Activated CD4-positive, alpha-beta memory T cell treated with anti-CD3 and anti-CD28 coated beads, Interleukin-2, amount 10 ng/mL, durations not matched to agents 7 days and 5 days (primary cell): ENCODE data around the gene COL28A1. TPM values are rescaled to one million over a fixed set of nuclear protein-coding genes. Genes with fewer than 3 reads are reported as not detected.

Experiments used
- CTCF ChIA-PET: fragments of 350-600 bp; sonication (Branson Sonifier 250); formaldehyde crosslinking; loops from one replicate; lab custom pipeline; 2021; ENCODE audit warnings: antibody characterized with exemption, inconsistent platforms; lab: Charles Lee
- POLR2A ChIA-PET: fragments of 350-600 bp; sonication (Branson Sonifier 250); formaldehyde crosslinking; loops from one replicate; lab custom pipeline; 2021; ENCODE audit warnings: antibody characterized with exemption; lab: Charles Lee
- DNase-seq: peaks from one replicate; pipeline ENCODE4 v3.0.0-alpha.2; 2020
- H3K27ac Mint-ChIP-seq: one replicate; pipeline ENCODE4 v1.8.0; 2021; ENCODE audit warnings: mild to moderate bottlenecking, mixed read lengths
- H3K27me3 Mint-ChIP-seq: one replicate; pipeline ENCODE4 v1.8.0; 2021; ENCODE audit warnings: mixed read lengths
- H3K36me3 Mint-ChIP-seq: one replicate; pipeline ENCODE4 v1.8.0; 2021; ENCODE audit warnings: low read depth, mixed read lengths
- H3K4me1 Mint-ChIP-seq: one replicate; pipeline ENCODE4 v1.8.0; 2021; ENCODE audit warnings: mixed read lengths
- H3K4me3 Mint-ChIP-seq: one replicate; pipeline ENCODE4 v1.8.0; 2021; ENCODE audit warnings: mild to moderate bottlenecking, mixed read lengths
- H3K9me3 Mint-ChIP-seq: one replicate; pipeline ENCODE4 v1.8.0; 2021; ENCODE audit warnings: mixed read lengths
- total RNA-seq, 2 experiments: library from RNA; stranded (reverse); gene quantifications; one replicate each; pipeline ENCODE4 v1.2.3, GENCODE V29; 2021

The COL28A1 gene
- total RNA-seq, 2 experiments from 2014 or later = not detected

GRCh38 chr7:7432979-7433378 lies 102.7 kb downstream of the COL28A1 start:
- no peak overlapping the region for H3K27ac Mint-ChIP-seq
- CTCF ChIA-PET = interaction anchor here (0.7 kb wide), 1 partner anchor 326 kb away, joined by 3 read pairs; no protein-coding TSS in a partner anchor

GRCh38 chr7:7428806-7429205 lies 106.9 kb downstream of the COL28A1 start:
- peaks cover 11% of the 10 kb centered on the region for H3K27me3 Mint-ChIP-seq
- ChIA-PET POLR2A (interaction anchor here (1.4 kb wide), 1 partner anchor 13 kb away, joined by 3 read pairs; no protein-coding TSS in a partner anchor), CTCF (interaction anchor here (1.5 kb wide), 1 partner anchor 12 kb away, joined by 4 read pairs; no protein-coding TSS in a partner anchor)
- no peaks in the 10 kb centered on the region for H3K36me3 Mint-ChIP-seq
- peaks cover 7% of the 10 kb centered on the region for H3K4me1 Mint-ChIP-seq
- H3K4me3 Mint-ChIP-seq = no peak overlapping the region
- no peak overlapping the region for H3K27ac Mint-ChIP-seq
- no peak for DNase-seq
- no peaks in the 10 kb centered on the region for H3K9me3 Mint-ChIP-seq

More at GRCh38 chr7:7432979-7433378, 102.7 kb downstream of the COL28A1 start:
- POLR2A ChIA-PET = no interaction called here
- H3K36me3 Mint-ChIP-seq = no peaks in the 10 kb centered on the region
- no peaks in the 10 kb centered on the region for H3K9me3 Mint-ChIP-seq
- DNase-seq = no peak
- H3K27me3 Mint-ChIP-seq = peaks cover 11% of the 10 kb centered on the region
- H3K4me3 Mint-ChIP-seq = no peak overlapping the region
- H3K4me1 Mint-ChIP-seq = no peaks in the 10 kb centered on the region

- Mint-ChIP-seq H3K36me3 (no peaks in the 10 kb centered on the region), H3K27me3 (peaks cover 11% of the 10 kb centered on the region), H3K4me3 (no peak overlapping the region), H3K27ac (no peak overlapping the region), H3K9me3 (no peaks in the 10 kb centered on the region), H3K4me1 (peaks cover 7% of the 10 kb centered on the region)
- no peak for DNase-seq
- POLR2A ChIA-PET = interaction anchor here (1.4 kb wide), 1 partner anchor 11 kb away, joined by 3 read pairs; no protein-coding TSS in a partner anchor
- CTCF ChIA-PET = no interaction called here
Observed at GRCh38 chr7:7427363-7427762, 108.3 kb downstream of the COL28A1 start.

GRCh38 chr7:7426676-7427075 lies 109.0 kb downstream of the COL28A1 start:
- Mint-ChIP-seq H3K4me3 (no peak overlapping the region), H3K36me3 (no peaks in the 10 kb centered on the region), H3K4me1 (peaks cover 7% of the 10 kb centered on the region), H3K27me3 (peaks cover 10% of the 10 kb centered on the region), H3K27ac (no peak overlapping the region), H3K9me3 (no peaks in the 10 kb centered on the region)
- POLR2A ChIA-PET = no interaction called here
- DNase-seq = no peak
- CTCF ChIA-PET = no interaction called here

GRCh38 chr7:7425321-7425720 lies 110.4 kb downstream of the COL28A1 start:
- Mint-ChIP-seq H3K27ac (no peak overlapping the region), H3K4me3 (no peak overlapping the region), H3K36me3 (no peaks in the 10 kb centered on the region), H3K27me3 (peaks cover 4% of the 10 kb centered on the region), H3K9me3 (no peaks in the 10 kb centered on the region), H3K4me1 (peaks cover 7% of the 10 kb centered on the region)
- POLR2A ChIA-PET = no interaction called here
- CTCF ChIA-PET = interaction anchor here (1.0 to 2.2 kb wide), 2 partner anchors 244 to 553 kb away, joined by 3 to 7 read pairs; partner anchors contain the start of gene C1GALT1
- DNase-seq = no peak

- peaks cover 4% of the 10 kb centered on the region for H3K27me3 Mint-ChIP-seq
- peaks cover 7% of the 10 kb centered on the region for H3K4me1 Mint-ChIP-seq
- ChIA-PET CTCF (interaction anchor here (0.7 to 2.2 kb wide), 5 partner anchors 9 to 872 kb away, joined by 3 to 7 read pairs (median 3); partner anchors contain the start of gene C1GALT1), POLR2A (no interaction called here)
- H3K9me3 Mint-ChIP-seq = no peaks in the 10 kb centered on the region
- H3K4me3 Mint-ChIP-seq = peak overlapping the region; percentile 25
- DNase-seq = peak; percentile 32
- no peaks in the 10 kb centered on the region for H3K36me3 Mint-ChIP-seq
- H3K27ac Mint-ChIP-seq = no peak overlapping the region
Observed at GRCh38 chr7:7424151-7424873, 111.4 kb downstream of the COL28A1 start.

- Mint-ChIP-seq H3K9me3 (no peaks in the 10 kb centered on the region), H3K4me1 (peaks cover 7% of the 10 kb centered on the region), H3K4me3 (no peak overlapping the region), H3K27me3 (no peaks in the 10 kb centered on the region), H3K36me3 (no peaks in the 10 kb centered on the region), H3K27ac (no peak overlapping the region)
- ChIA-PET POLR2A (no interaction called here), CTCF (interaction anchor here (1.4 kb wide), 1 partner anchor 342 kb away, joined by 4 read pairs; no protein-coding TSS in a partner anchor)
- DNase-seq = no peak
Observed at GRCh38 chr7:7422641-7423040, 113.0 kb downstream of the COL28A1 start.

GRCh38 chr7:7421826-7422225 lies 113.8 kb downstream of the COL28A1 start:
- H3K4me1 Mint-ChIP-seq = peaks cover 7% of the 10 kb centered on the region
- ChIA-PET POLR2A (no interaction called here), CTCF (interaction anchor here (0.5 kb wide), 1 partner anchor 292 kb away, joined by 3 read pairs; no protein-coding TSS in a partner anchor)
- no peaks in the 10 kb centered on the region for H3K36me3 Mint-ChIP-seq
- no peaks in the 10 kb centered on the region for H3K27me3 Mint-ChIP-seq
- no peaks in the 10 kb centered on the region for H3K9me3 Mint-ChIP-seq
- no peak for DNase-seq
- H3K4me3 Mint-ChIP-seq = no peak overlapping the region
- H3K27ac Mint-ChIP-seq = no peak overlapping the region

GRCh38 chr7:7418997-7419396 lies 116.7 kb downstream of the COL28A1 start:
- CTCF ChIA-PET = no interaction called here
- no peaks in the 10 kb centered on the region for H3K36me3 Mint-ChIP-seq
- H3K4me3 Mint-ChIP-seq = no peak overlapping the region
- POLR2A ChIA-PET = no interaction called here
- peaks cover 5% of the 10 kb centered on the region for H3K4me1 Mint-ChIP-seq
- DNase-seq = no peak
- no peaks in the 10 kb centered on the region for H3K27me3 Mint-ChIP-seq
- H3K27ac Mint-ChIP-seq = no peak overlapping the region
- no peaks in the 10 kb centered on the region for H3K9me3 Mint-ChIP-seq

- CTCF ChIA-PET = no interaction called here
- DNase-seq = no peak
- H3K27me3 Mint-ChIP-seq = no peaks in the 10 kb centered on the region
- no peaks in the 10 kb centered on the region for H3K36me3 Mint-ChIP-seq
- no peak overlapping the region for H3K4me3 Mint-ChIP-seq
- no peaks in the 10 kb centered on the region for H3K9me3 Mint-ChIP-seq
- POLR2A ChIA-PET = no interaction called here
- H3K27ac Mint-ChIP-seq = no peak overlapping the region
- H3K4me1 Mint-ChIP-seq = peaks cover 5% of the 10 kb centered on the region
Observed at GRCh38 chr7:7417851-7418250, 117.8 kb downstream of the COL28A1 start.

GRCh38 chr7:7417414-7417813 lies 118.3 kb downstream of the COL28A1 start:
- no peaks in the 10 kb centered on the region for H3K27me3 Mint-ChIP-seq
- H3K27ac Mint-ChIP-seq = no peak overlapping the region
- ChIA-PET CTCF (interaction anchor here (1.4 kb wide), 1 partner anchor 11 kb away, joined by 4 read pairs; no protein-coding TSS in a partner anchor), POLR2A (no interaction called here)
- no peak for DNase-seq
- H3K36me3 Mint-ChIP-seq = no peaks in the 10 kb centered on the region
- no peaks in the 10 kb centered on the region for H3K9me3 Mint-ChIP-seq
- no peak overlapping the region for H3K4me3 Mint-ChIP-seq
- peaks cover 5% of the 10 kb centered on the region for H3K4me1 Mint-ChIP-seq

- H3K4me3 Mint-ChIP-seq = no peak overlapping the region
- ChIA-PET CTCF (interaction anchor here (1.4 kb wide), 1 partner anchor 12 kb away, joined by 4 read pairs; no protein-coding TSS in a partner anchor), POLR2A (interaction anchor here (1.0 kb wide), 1 partner anchor 12 kb away, joined by 3 read pairs; no protein-coding TSS in a partner anchor)
- peak overlapping the region; percentile 8 for H3K27ac Mint-ChIP-seq
- H3K27me3 Mint-ChIP-seq = no peaks in the 10 kb centered on the region
- H3K36me3 Mint-ChIP-seq = no peaks in the 10 kb centered on the region
- H3K9me3 Mint-ChIP-seq = no peaks in the 10 kb centered on the region
- no peak for DNase-seq
- H3K4me1 Mint-ChIP-seq = peaks cover 5% of the 10 kb centered on the region
Observed at GRCh38 chr7:7416031-7416858, 119.4 kb downstream of the COL28A1 start.
